ENCODE measurements around the gene FHL2. TPM values are rescaled to one million over a fixed set of nuclear protein-coding genes. Genes with fewer than 3 reads are reported as not detected.

Gene FHL2
- total and polyA plus RNA-seq, 9 of the 15 experiments (the other 6 are each of a cell fraction or from before 2014, with no cell fraction given), result 7.5 to 33.1 (median 23.9) TPM

DNA sequence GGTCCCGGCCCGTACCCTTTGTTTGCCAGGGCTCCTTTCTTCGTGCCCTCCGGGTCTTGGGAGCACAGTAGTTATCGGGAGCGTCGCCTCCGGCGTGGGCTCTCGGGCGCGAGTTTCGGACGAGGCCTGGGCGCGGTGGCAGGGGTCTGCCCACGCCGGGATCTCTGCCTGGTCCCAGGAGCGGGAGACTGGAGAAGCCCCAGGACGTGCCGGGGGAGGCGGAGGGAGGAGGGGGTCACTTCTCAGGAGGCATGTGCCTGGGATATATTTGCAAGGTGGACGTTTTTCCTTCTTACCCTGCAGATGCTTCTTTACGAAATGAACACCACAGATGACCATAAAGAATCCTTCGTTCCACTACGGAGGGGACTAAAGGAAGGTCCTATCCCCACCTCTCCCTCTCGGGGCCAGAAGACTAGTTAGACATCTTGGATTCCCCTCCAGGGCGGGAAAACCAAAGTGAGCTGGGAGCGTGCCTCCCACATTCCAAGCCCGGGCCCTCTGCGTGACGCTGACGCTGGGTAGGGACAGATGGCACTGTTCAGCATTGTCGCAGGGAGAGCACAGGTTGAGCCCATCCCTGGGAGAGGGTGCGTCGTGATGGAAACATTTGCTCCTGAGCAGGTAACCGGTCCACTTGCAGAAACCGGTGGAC is 483 bp upstream of the FHL2 start (continued):
- TF ChIP-seq HSF4 (CRISPR knock-in tag; IDR thresholded peaks at IDR 0.05; ENCODE audit: borderline replicate concordance) (peak; percentile 12; the same call in 1 of the 2 replicates), ARNT (IDR thresholded peaks at IDR 0.05) (no peak), MYC (IDR thresholded peaks at IDR 0.05; ENCODE audit: low read depth, low read length) (no peak), MYC (CRISPR knock-in tag; IDR thresholded peaks at IDR 0.05; ENCODE audit: borderline replicate concordance, low read depth) (no peak), ZNF76 (CRISPR knock-in tag; IDR thresholded peaks at IDR 0.05; ENCODE audit: borderline replicate concordance) (no peak), HMG20B (CRISPR knock-in tag; IDR thresholded peaks at IDR 0.05) (no peak), SIN3B (IDR thresholded peaks at IDR 0.05; ENCODE audit: low read depth) (0 out of 2 replicates have a peak, but pooled peaks have one; percentile 1), SMARCE1 (IDR thresholded peaks at IDR 0.05) (no peak)
- TF ChIP-seq, protein P1, sequence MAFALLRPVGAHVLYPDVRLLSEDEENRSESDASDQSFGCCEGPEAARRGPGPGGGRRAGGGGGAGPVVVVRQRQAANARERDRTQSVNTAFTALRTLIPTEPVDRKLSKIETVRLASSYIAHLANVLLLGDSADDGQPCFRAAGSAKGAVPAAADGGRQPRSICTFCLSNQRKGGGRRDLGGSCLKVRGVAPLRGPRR (CRISPR knock-in tag; IDR thresholded peaks at IDR 0.05), result no peak
- TF ChIP-seq, protein P2, sequence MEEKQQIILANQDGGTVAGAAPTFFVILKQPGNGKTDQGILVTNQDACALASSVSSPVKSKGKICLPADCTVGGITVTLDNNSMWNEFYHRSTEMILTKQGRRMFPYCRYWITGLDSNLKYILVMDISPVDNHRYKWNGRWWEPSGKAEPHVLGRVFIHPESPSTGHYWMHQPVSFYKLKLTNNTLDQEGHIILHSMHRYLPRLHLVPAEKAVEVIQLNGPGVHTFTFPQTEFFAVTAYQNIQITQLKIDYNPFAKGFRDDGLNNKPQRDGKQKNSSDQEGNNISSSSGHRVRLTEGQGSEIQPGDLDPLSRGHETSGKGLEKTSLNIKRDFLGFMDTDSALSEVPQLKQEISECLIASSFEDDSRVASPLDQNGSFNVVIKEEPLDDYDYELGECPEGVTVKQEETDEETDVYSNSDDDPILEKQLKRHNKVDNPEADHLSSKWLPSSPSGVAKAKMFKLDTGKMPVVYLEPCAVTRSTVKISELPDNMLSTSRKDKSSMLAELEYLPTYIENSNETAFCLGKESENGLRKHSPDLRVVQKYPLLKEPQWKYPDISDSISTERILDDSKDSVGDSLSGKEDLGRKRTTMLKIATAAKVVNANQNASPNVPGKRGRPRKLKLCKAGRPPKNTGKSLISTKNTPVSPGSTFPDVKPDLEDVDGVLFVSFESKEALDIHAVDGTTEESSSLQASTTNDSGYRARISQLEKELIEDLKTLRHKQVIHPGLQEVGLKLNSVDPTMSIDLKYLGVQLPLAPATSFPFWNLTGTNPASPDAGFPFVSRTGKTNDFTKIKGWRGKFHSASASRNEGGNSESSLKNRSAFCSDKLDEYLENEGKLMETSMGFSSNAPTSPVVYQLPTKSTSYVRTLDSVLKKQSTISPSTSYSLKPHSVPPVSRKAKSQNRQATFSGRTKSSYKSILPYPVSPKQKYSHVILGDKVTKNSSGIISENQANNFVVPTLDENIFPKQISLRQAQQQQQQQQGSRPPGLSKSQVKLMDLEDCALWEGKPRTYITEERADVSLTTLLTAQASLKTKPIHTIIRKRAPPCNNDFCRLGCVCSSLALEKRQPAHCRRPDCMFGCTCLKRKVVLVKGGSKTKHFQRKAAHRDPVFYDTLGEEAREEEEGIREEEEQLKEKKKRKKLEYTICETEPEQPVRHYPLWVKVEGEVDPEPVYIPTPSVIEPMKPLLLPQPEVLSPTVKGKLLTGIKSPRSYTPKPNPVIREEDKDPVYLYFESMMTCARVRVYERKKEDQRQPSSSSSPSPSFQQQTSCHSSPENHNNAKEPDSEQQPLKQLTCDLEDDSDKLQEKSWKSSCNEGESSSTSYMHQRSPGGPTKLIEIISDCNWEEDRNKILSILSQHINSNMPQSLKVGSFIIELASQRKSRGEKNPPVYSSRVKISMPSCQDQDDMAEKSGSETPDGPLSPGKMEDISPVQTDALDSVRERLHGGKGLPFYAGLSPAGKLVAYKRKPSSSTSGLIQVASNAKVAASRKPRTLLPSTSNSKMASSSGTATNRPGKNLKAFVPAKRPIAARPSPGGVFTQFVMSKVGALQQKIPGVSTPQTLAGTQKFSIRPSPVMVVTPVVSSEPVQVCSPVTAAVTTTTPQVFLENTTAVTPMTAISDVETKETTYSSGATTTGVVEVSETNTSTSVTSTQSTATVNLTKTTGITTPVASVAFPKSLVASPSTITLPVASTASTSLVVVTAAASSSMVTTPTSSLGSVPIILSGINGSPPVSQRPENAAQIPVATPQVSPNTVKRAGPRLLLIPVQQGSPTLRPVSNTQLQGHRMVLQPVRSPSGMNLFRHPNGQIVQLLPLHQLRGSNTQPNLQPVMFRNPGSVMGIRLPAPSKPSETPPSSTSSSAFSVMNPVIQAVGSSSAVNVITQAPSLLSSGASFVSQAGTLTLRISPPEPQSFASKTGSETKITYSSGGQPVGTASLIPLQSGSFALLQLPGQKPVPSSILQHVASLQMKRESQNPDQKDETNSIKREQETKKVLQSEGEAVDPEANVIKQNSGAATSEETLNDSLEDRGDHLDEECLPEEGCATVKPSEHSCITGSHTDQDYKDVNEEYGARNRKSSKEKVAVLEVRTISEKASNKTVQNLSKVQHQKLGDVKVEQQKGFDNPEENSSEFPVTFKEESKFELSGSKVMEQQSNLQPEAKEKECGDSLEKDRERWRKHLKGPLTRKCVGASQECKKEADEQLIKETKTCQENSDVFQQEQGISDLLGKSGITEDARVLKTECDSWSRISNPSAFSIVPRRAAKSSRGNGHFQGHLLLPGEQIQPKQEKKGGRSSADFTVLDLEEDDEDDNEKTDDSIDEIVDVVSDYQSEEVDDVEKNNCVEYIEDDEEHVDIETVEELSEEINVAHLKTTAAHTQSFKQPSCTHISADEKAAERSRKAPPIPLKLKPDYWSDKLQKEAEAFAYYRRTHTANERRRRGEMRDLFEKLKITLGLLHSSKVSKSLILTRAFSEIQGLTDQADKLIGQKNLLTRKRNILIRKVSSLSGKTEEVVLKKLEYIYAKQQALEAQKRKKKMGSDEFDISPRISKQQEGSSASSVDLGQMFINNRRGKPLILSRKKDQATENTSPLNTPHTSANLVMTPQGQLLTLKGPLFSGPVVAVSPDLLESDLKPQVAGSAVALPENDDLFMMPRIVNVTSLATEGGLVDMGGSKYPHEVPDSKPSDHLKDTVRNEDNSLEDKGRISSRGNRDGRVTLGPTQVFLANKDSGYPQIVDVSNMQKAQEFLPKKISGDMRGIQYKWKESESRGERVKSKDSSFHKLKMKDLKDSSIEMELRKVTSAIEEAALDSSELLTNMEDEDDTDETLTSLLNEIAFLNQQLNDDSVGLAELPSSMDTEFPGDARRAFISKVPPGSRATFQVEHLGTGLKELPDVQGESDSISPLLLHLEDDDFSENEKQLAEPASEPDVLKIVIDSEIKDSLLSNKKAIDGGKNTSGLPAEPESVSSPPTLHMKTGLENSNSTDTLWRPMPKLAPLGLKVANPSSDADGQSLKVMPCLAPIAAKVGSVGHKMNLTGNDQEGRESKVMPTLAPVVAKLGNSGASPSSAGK (IDR thresholded peaks at IDR 0.05), result peak; percentile 99
- TF ChIP-seq, protein P3, sequence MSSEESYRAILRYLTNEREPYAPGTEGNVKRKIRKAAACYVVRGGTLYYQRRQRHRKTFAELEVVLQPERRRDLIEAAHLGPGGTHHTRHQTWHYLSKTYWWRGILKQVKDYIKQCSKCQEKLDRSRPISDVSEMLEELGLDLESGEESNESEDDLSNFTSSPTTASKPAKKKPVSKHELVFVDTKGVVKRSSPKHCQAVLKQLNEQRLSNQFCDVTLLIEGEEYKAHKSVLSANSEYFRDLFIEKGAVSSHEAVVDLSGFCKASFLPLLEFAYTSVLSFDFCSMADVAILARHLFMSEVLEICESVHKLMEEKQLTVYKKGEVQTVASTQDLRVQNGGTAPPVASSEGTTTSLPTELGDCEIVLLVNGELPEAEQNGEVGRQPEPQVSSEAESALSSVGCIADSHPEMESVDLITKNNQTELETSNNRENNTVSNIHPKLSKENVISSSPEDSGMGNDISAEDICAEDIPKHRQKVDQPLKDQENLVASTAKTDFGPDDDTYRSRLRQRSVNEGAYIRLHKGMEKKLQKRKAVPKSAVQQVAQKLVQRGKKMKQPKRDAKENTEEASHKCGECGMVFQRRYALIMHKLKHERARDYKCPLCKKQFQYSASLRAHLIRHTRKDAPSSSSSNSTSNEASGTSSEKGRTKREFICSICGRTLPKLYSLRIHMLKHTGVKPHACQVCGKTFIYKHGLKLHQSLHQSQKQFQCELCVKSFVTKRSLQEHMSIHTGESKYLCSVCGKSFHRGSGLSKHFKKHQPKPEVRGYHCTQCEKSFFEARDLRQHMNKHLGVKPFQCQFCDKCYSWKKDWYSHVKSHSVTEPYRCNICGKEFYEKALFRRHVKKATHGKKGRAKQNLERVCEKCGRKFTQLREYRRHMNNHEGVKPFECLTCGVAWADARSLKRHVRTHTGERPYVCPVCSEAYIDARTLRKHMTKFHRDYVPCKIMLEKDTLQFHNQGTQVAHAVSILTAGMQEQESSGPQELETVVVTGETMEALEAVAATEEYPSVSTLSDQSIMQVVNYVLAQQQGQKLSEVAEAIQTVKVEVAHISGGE (CRISPR knock-in tag; IDR thresholded peaks at IDR 0.05), result peak in 1 of 3 experiments; percentile 8; a peak in 1 of 6 replicates
